ENCODE results near the gene GIGYF2. TPM values are rescaled to one million over a fixed set of nuclear protein-coding genes. Genes with fewer than 3 reads are reported as not detected.

Gene GIGYF2
- total and polyA plus RNA-seq, 2 of the 4 experiments (the other 2 are of a cell fraction): 14.7 to 66.0 TPM

GRCh38 chr2:232687382-232688160, 9.6 kb upstream of the GIGYF2 start:
- no peak overlapping the region for H2BK5ac ChIP-seq (ENCODE audit: low read depth, low read length, poor library complexity, severe bottlenecking)
- WGBS, 2 experiments (ENCODE audit: extremely low coverage in 2 of 2, insufficient read length in 1 of 2): 71% methylated on average over 6 of the region's 11 CpGs; no CpG with 5 or more reads in 1 of the 2 experiments
- H3K4me1 ChIP-seq (ENCODE audit: control insufficient read depth, insufficient read depth, low read length): no peaks in the 10 kb centered on the region
- no peak overlapping the region for H4K5ac ChIP-seq (ENCODE audit: low read depth, low read length)
- no TSS peak for BruUV-seq (replicated peaks)
- in situ Hi-C loops (cut with MboI; ENCODE audit: low sequenced_read_pairs): no loop called here
- no peak overlapping the region for H3K4ac ChIP-seq (ENCODE audit: low read depth, low read length)
- ChIA-PET CTCF (no interaction called here), POLR2A (ENCODE audit: unreplicated experiment) (no interaction called here)
- H3K56ac ChIP-seq (ENCODE audit: extremely low read depth, insufficient read depth, low read length): no peak overlapping the region
- H4K8ac ChIP-seq (ENCODE audit: low read depth in 2 of 2, low read length in 2 of 2): no peak overlapping the region
- H3K9me1 ChIP-seq (ENCODE audit: insufficient read depth, low read length): no peaks in the 10 kb centered on the region
- H3K36me3 ChIP-seq (ENCODE audit: control insufficient read depth, insufficient read depth, low read length): no peaks in the 10 kb centered on the region
- dilution Hi-C loops (cut with HindIII; ENCODE audit: low sequenced_read_pairs, unreplicated experiment): no loop called here
- no peak overlapping the region for H3K14ac ChIP-seq (replicated peaks; ENCODE audit: low read depth, low read length)
- H3K18ac ChIP-seq (ENCODE audit: low read depth, low read length): no peak overlapping the region
- H3K4me2 ChIP-seq (ENCODE audit: low read depth, low read length): no peak overlapping the region
- H2AK5ac ChIP-seq (ENCODE audit: low read depth, low read length): no peak overlapping the region
- no peak overlapping the region for H2BK15ac ChIP-seq (ENCODE audit: low read depth, low read length)
- H2BK20ac ChIP-seq (ENCODE audit: low read depth, low read length): no peak overlapping the region
- TF ChIP-seq CHD1 (IDR thresholded peaks at IDR 0.05; ENCODE audit: low read depth, low read length): no peak
- no peak for TF ChIP-seq SMC3 (IDR thresholded peaks at IDR 0.05; ENCODE audit: low read depth, low read length)
- TF ChIP-seq POLR2A (IDR thresholded peaks at IDR 0.05; ENCODE audit: low read depth, low read length): no peak
- no peak for TF ChIP-seq MXI1 (IDR thresholded peaks at IDR 0.05; ENCODE audit: borderline replicate concordance, low read depth, low read length)
- no peak for TF ChIP-seq BHLHE40 (IDR thresholded peaks at IDR 0.05; ENCODE audit: low read depth, low read length)
- no peak for TF ChIP-seq USF2 (IDR thresholded peaks at IDR 0.05; ENCODE audit: low read depth, low read length)
- TF ChIP-seq FOS (IDR thresholded peaks at IDR 0.05; ENCODE audit: low read depth, low read length): no peak
- TF ChIP-seq NFE2L2 (IDR thresholded peaks at IDR 0.05; ENCODE audit: low read depth, low read length): no peak
- TF ChIP-seq MAZ (IDR thresholded peaks at IDR 0.05; ENCODE audit: borderline replicate concordance, low read depth, low read length): no peak
- TF ChIP-seq, protein P1, sequence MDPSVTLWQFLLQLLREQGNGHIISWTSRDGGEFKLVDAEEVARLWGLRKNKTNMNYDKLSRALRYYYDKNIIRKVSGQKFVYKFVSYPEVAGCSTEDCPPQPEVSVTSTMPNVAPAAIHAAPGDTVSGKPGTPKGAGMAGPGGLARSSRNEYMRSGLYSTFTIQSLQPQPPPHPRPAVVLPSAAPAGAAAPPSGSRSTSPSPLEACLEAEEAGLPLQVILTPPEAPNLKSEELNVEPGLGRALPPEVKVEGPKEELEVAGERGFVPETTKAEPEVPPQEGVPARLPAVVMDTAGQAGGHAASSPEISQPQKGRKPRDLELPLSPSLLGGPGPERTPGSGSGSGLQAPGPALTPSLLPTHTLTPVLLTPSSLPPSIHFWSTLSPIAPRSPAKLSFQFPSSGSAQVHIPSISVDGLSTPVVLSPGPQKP (IDR thresholded peaks at IDR 0.05; ENCODE audit: borderline replicate concordance, low read depth, low read length): no peak
- TF ChIP-seq CEBPB (IDR thresholded peaks at IDR 0.05; ENCODE audit: low read depth, low read length): no peak
- TF ChIP-seq RCOR1 (IDR thresholded peaks at IDR 0.05; ENCODE audit: insufficient replicate concordance, low read length): no peak
- no peak for TF ChIP-seq MAFK (IDR thresholded peaks at IDR 0.05; ENCODE audit: low read depth, low read length)
- no peak for TF ChIP-seq RAD21 (IDR thresholded peaks at IDR 0.05; ENCODE audit: low read length)
- no peak for TF ChIP-seq CTCF (conservative IDR thresholded peaks at IDR 0.05; ENCODE audit: low read depth, low read length)
- H3K27ac ChIP-seq (ENCODE audit: insufficient read depth, low read length): no peak overlapping the region
- no peaks in the 10 kb centered on the region for H4K20me1 ChIP-seq (ENCODE audit: insufficient read depth, low read length)
- no peak overlapping the region for H3K9ac ChIP-seq (ENCODE audit: low read depth, low read length)
- no peak overlapping the region for H4K91ac ChIP-seq (ENCODE audit: insufficient read depth, low read depth, low read length)
- intact Hi-C loops (cut with micrococcal nuclease): no loop called here
- no peak overlapping the region for H3K23ac ChIP-seq (ENCODE audit: low read depth, low read length)
- no peak overlapping the region for H2AK9ac ChIP-seq (replicated peaks; ENCODE audit: low read depth, low read length, poor library complexity)
- no peaks in the 10 kb centered on the region for H3K9me3 ChIP-seq (ENCODE audit: control insufficient read depth, insufficient read depth, low read length)
- H2AFZ ChIP-seq (replicated peaks; ENCODE audit: low read length, poor library complexity): no peak overlapping the region
- H2BK120ac ChIP-seq (ENCODE audit: low read depth, low read length): no peak overlapping the region
- no peaks in the 10 kb centered on the region for H3K79me1 ChIP-seq (ENCODE audit: low read depth in 1 of 2, low read length in 2 of 2)
- peaks cover 12% of the 10 kb centered on the region for H3K27me3 ChIP-seq (ENCODE audit: control insufficient read depth, insufficient read depth, low read length)
- ATAC-seq (ENCODE audit: low read depth) (no peak), DNase-seq (no peak)
- H3K4me3 ChIP-seq (ENCODE audit: insufficient read depth, low read depth, low read length): no peak overlapping the region

Measured in IMR-90 (cell line).